ENCODE data around the gene TSHZ2.
"Not testable (repeated sequence)": the region's sequence is repeated elsewhere in the genome, so short reads cannot be mapped to it uniquely, and the experiment has no call there.

The TSHZ2 gene

GRCh38 chr20:53510704-53511103 is 538.5 kb downstream of the TSHZ2 start:
- Histone ChIP-seq H3K9me3 (no peaks in the 10 kb centered on the region), H3K27me3 (no peaks in the 10 kb centered on the region), H3K36me3 (no peaks in the 10 kb centered on the region), H3K4me1 (no peaks in the 10 kb centered on the region), H3K4me3 (ENCODE audit: low read depth, low read length) (no peak overlapping the region)
- TF ChIP-seq CTCF (IDR thresholded peaks at IDR 0.05; ENCODE audit: low read depth, low read length), result no peak
- no peak for DNase-seq

GRCh38 chr20:53512076-53512475 is 539.9 kb downstream of the TSHZ2 start:
- no peak for DNase-seq
- no peak overlapping the region for H3K4me3 ChIP-seq (ENCODE audit: low read depth, low read length)
- TF ChIP-seq CTCF (IDR thresholded peaks at IDR 0.05; ENCODE audit: low read depth, low read length), result no peak
- H3K4me1 ChIP-seq, result no peaks in the 10 kb centered on the region
- H3K27me3 ChIP-seq, result no peaks in the 10 kb centered on the region
- H3K9me3 ChIP-seq, result no peaks in the 10 kb centered on the region
- no peaks in the 10 kb centered on the region for H3K36me3 ChIP-seq

- TF ChIP-seq CTCF (IDR thresholded peaks at IDR 0.05; ENCODE audit: low read depth, low read length), result no peak
- Histone ChIP-seq H3K9me3 (no peaks in the 10 kb centered on the region), H3K4me3 (ENCODE audit: low read depth, low read length) (no peak overlapping the region), H3K27me3 (no peaks in the 10 kb centered on the region), H3K36me3 (no peaks in the 10 kb centered on the region), H3K4me1 (no peaks in the 10 kb centered on the region)
- no peak for DNase-seq
Measured at GRCh38 chr20:53513168-53513488, 541.0 kb downstream of the TSHZ2 start.

- no peaks in the 10 kb centered on the region for H3K27me3 ChIP-seq
- no peak for DNase-seq
- TF ChIP-seq CTCF (IDR thresholded peaks at IDR 0.05; ENCODE audit: low read depth, low read length), result no peak
- H3K4me3 ChIP-seq (ENCODE audit: low read depth, low read length), result no peak overlapping the region
- H3K9me3 ChIP-seq, result no peaks in the 10 kb centered on the region
- H3K36me3 ChIP-seq, result no peaks in the 10 kb centered on the region
- no peaks in the 10 kb centered on the region for H3K4me1 ChIP-seq
Measured at GRCh38 chr20:53513489-53514298, 541.5 kb downstream of the TSHZ2 start.

GRCh38 chr20:53515749-53516148 is 543.6 kb downstream of the TSHZ2 start:
- DNase-seq, result no peak
- no peaks in the 10 kb centered on the region for H3K27me3 ChIP-seq
- H3K9me3 ChIP-seq, result no peaks in the 10 kb centered on the region
- no peaks in the 10 kb centered on the region for H3K36me3 ChIP-seq
- no peak overlapping the region for H3K4me3 ChIP-seq (ENCODE audit: low read depth, low read length)
- TF ChIP-seq CTCF (IDR thresholded peaks at IDR 0.05; ENCODE audit: low read depth, low read length), result no peak
- no peaks in the 10 kb centered on the region for H3K4me1 ChIP-seq

GRCh38 chr20:53517146-53517545 is 545.0 kb downstream of the TSHZ2 start:
- no peaks in the 10 kb centered on the region for H3K4me1 ChIP-seq
- no peak for DNase-seq
- no peaks in the 10 kb centered on the region for H3K9me3 ChIP-seq
- TF ChIP-seq CTCF (IDR thresholded peaks at IDR 0.05; ENCODE audit: low read depth, low read length), result no peak
- H3K36me3 ChIP-seq, result no peaks in the 10 kb centered on the region
- no peak overlapping the region for H3K4me3 ChIP-seq (ENCODE audit: low read depth, low read length)
- H3K27me3 ChIP-seq, result no peaks in the 10 kb centered on the region

GRCh38 chr20:53521421-53521820 is 549.3 kb downstream of the TSHZ2 start:
- not testable (repeated sequence) for DNase-seq

More at GRCh38 chr20:53521421-53521820, 549.3 kb downstream of the TSHZ2 start:
- H3K4me1 ChIP-seq; H3K9me3 ChIP-seq; H3K36me3 ChIP-seq; H3K4me3 ChIP-seq (ENCODE audit: low read depth, low read length); H3K27me3 ChIP-seq: not testable (repeated sequence)
